Stomach (tissue), 9 donors: Measurements from ENCODE around the gene FBXO38. TPM values are rescaled to one million over a fixed set of nuclear protein-coding genes. Genes with fewer than 3 reads are reported as not detected.

Experiments used
- DNase-seq, 2 donors: peaks; one replicate each; pipeline versions ENCODE4 v3.0.0 to v3.0.0-alpha.2; 2013 to 2019
- H3K27ac ChIP-seq, 5 donors: fragments of 200-600 bp in 4 of 5; sonication (generic) in 4 of 5; one replicate each; pipeline ENCODE4 v1.5.1; 2013 to 2019; ENCODE audit warnings: mild to moderate bottlenecking in 1 of 5, moderate library complexity in 1 of 5
- H3K27me3 ChIP-seq, 3 donors: fragments of 200-600 bp; sonication (generic); one replicate each; pipeline ENCODE4 v1.5.1; 2017 to 2019; ENCODE audit warnings: mixed run types in 1 of 3
- H3K36me3 ChIP-seq, 4 donors: fragments of 200-600 bp; sonication (generic); 1 replicate in 3 of 4; 2 replicates in 1 of 4; pipeline ENCODE4 v1.5.1; 2016 to 2019
- H3K4me1 ChIP-seq, 4 donors: fragments of 200-600 bp; sonication (generic); one replicate each; pipeline ENCODE4 v1.5.1; 2016 to 2019
- H3K4me3 ChIP-seq, 4 donors: fragments of 200-600 bp; sonication (generic) in 3 of 4; one replicate each; pipeline ENCODE4 v1.5.1; 2016 to 2019; ENCODE audit warnings: mild to moderate bottlenecking in 1 of 4
- H3K9me3 ChIP-seq, 4 donors: fragments of 200-600 bp; sonication (generic); one replicate each; pipeline ENCODE4 v1.5.1; 2016 to 2019
- EP300 ChIP-seq: sonication (generic); formaldehyde crosslinking; IDR thresholded peaks from one replicate; pipeline ENCODE4 v1.6.1; 2017; ENCODE audit warnings: antibody characterized with exemption
- POLR2A ChIP-seq, 4 donors: fragments of 450-650 bp; IDR thresholded peaks; one replicate each; pipeline ENCODE4 v1.6.1; 2016; ENCODE audit warnings: antibody characterized with exemption in 4 of 4, control low read depth in 2 of 4, mild to moderate bottlenecking in 1 of 4, moderate library complexity in 1 of 4
- POLR2AphosphoS5 ChIP-seq, 3 donors: sonication (generic); formaldehyde crosslinking; IDR thresholded peaks; one replicate each; pipeline ENCODE4 v1.6.1; 2016; ENCODE audit warnings: antibody characterized with exemption in 3 of 3
- WGBS, 5 donors: extraction: QIAGEN DNeasy Blood & Tissue Kit in 3 of 5; methylation state at CpG; one replicate each; pipeline versions ENCODE4 v1.1.5 to v1.1.7; 2013 to 2018; 5-methylcytosine and 5-hydroxymethylcytosine counted together
- intact Hi-C: fragments of 100-400 bp; cut with DNase I; formaldehyde crosslinking; loops from one replicate; pipeline ENCODE4 v1.15.1; 2023; ENCODE audit warnings: low total_unique reads
- polyA plus RNA-seq, 3 donors: library from polyadenylated mRNA; stranded (reverse); fragments of 200-250 nt; gene quantifications; one replicate each; pipeline ENCODE4 v1.2.3, GENCODE V29; 2013
- total RNA-seq, 5 donors: library from RNA; depleted of rRNA; stranded (reverse); fragments of >200 nt; gene quantifications; one replicate each; pipeline versions ENCODE4 v1.1.0 to v1.2.3, GENCODE V29; 2014 to 2016
- TF ChIP-seq, protein P1 (sequence below), 7 experiments: fragments of 450-650 bp in 4 of 7; fragments of 200-600 bp in 3 of 7; sonication (generic) in 3 of 7; IDR thresholded peaks; one replicate each; pipeline ENCODE4 v1.5.1; 2016 to 2019; ENCODE audit warnings: antibody characterized with exemption in 7 of 7, control low read depth in 2 of 7, mild to moderate bottlenecking in 1 of 7
- donor health status: healthy with polysubstance abuse.
- donor health status: Bipolar disorder and iron deficiency.
- donor health status: healthy.

FBXO38 gene
- total and polyA plus RNA-seq, 8 donors, result 10.7 to 119 (median 16.6) TPM

- DNase-seq, result no peak
- intact Hi-C loops, result loop anchor here (10.0 kb wide), 1 partner anchor 205 kb away; no protein-coding TSS in a partner anchor
Measured at GRCh38 chr5:148379340-148379739, 4.4 kb upstream of the FBXO38 start.

GRCh38 chr5:148381906-148382305, 1.9 kb upstream of the FBXO38 start:
- Histone ChIP-seq H3K27me3 (no peaks in the 10 kb centered on the region), H3K4me1 (peaks cover 20 to 58% (median 39%) of the 10 kb centered on the region in 4 donors), H3K9me3 (peaks cover 0 to 6% (median 0%) of the 10 kb centered on the region in 4 donors), H3K27ac (no peak overlapping the region), H3K4me3 (no peak overlapping the region), H3K36me3 (peaks cover 0 to 11% (median 2%) of the 10 kb centered on the region in 4 donors)
- no peak for DNase-seq
- intact Hi-C loops, result no loop called here
- TF ChIP-seq POLR2A (IDR thresholded peaks at IDR 0.05) (no peak), POLR2AphosphoS5 (IDR thresholded peaks at IDR 0.05) (no peak), EP300 (no peak)
- TF ChIP-seq, protein P1, sequence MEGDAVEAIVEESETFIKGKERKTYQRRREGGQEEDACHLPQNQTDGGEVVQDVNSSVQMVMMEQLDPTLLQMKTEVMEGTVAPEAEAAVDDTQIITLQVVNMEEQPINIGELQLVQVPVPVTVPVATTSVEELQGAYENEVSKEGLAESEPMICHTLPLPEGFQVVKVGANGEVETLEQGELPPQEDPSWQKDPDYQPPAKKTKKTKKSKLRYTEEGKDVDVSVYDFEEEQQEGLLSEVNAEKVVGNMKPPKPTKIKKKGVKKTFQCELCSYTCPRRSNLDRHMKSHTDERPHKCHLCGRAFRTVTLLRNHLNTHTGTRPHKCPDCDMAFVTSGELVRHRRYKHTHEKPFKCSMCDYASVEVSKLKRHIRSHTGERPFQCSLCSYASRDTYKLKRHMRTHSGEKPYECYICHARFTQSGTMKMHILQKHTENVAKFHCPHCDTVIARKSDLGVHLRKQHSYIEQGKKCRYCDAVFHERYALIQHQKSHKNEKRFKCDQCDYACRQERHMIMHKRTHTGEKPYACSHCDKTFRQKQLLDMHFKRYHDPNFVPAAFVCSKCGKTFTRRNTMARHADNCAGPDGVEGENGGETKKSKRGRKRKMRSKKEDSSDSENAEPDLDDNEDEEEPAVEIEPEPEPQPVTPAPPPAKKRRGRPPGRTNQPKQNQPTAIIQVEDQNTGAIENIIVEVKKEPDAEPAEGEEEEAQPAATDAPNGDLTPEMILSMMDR (IDR thresholded peaks at IDR 0.05), result no peak
- 81 to 89% (median 85%) methylated on average over 3 of the region's 3 CpGs for WGBS, 5 donors

More at GRCh38 chr5:148379340-148379739, 4.4 kb upstream of the FBXO38 start:
- Histone ChIP-seq H3K27me3 (no peaks in the 10 kb centered on the region), H3K36me3 (peaks cover 0 to 11% (median 2%) of the 10 kb centered on the region in 4 donors), H3K4me3 (no peak overlapping the region), H3K9me3 (peaks cover 0 to 6% (median 0%) of the 10 kb centered on the region in 4 donors), H3K27ac (peak overlapping the region in 3 of 5 donors; percentile 15 to 43 (median 41)), H3K4me1 (peaks cover 0 to 44% (median 15%) of the 10 kb centered on the region in 4 donors)
- TF ChIP-seq, protein P1 (IDR thresholded peaks at IDR 0.05), result no peak
- TF ChIP-seq POLR2A (IDR thresholded peaks at IDR 0.05) (no peak), EP300 (no peak), POLR2AphosphoS5 (IDR thresholded peaks at IDR 0.05) (no peak)

DNA sequence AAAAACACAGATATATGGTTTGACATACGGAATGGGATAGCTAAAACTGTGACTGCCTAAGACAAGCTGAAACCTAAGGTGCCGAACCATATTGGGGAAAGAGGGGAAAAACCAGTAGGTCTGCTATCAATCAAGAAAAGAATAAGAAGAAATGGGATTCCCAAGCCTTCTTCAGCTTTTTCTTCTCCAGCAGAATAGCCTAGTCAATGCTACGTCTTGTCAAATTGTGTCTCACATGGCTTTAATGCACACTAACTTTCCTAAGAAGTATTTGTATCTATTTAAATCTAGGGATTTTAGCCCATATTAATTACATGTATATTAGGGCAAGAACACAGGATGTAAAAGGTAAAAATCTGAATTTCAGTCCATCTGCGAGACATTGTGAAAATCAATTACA, 797 bp upstream of the FBXO38 start:
- 17 to 42% (median 24%) methylated on average over 4 of the region's 4 CpGs for WGBS, 5 donors

DNA sequence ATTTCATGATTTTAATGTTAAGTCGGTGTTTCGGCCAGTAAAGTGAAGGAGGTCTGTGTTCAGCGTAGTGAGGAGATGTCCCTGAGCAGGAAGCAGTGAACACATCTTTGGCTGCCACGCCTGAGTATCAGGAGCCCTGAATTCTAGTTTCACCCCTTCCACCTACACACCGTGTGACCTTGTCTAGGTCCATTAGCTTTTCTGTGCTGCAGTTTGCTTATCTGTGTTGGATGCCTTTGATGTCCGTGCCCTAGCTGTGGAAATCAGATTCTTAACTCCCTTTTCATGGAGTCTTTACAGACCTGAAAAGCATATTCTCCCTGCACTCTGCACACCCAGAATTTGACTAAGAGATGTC, 601 bp downstream of the FBXO38 start:
- H3K9me3 ChIP-seq, result no peaks in the 10 kb centered on the region
- peaks cover 0 to 10% (median 8%) of the 10 kb centered on the region in 4 donors for H3K36me3 ChIP-seq
- peak overlapping the region; percentile 87 to 97 (median 94) for H3K27ac ChIP-seq
- intact Hi-C loops, result no loop called here
- peak overlapping the region; percentile 66 to 85 (median 83) for H3K4me3 ChIP-seq
- no peaks in the 10 kb centered on the region for H3K27me3 ChIP-seq
- TF ChIP-seq EP300 (no peak), POLR2AphosphoS5 (IDR thresholded peaks at IDR 0.05) (no peak), POLR2A (IDR thresholded peaks at IDR 0.05) (no peak)
- TF ChIP-seq, protein P1 (IDR thresholded peaks at IDR 0.05), result no peak
- DNase-seq, result peak in 1 of 2 donors; percentile 53
- WGBS, 5 donors, result 0 to 2% (median 1%) methylated on average over 6 of the region's 6 CpGs
- peaks cover 32 to 82% (median 60%) of the 10 kb centered on the region in 4 donors for H3K4me1 ChIP-seq

More for the DNA sequence above, 797 bp upstream of the FBXO38 start:
- intact Hi-C loops, result no loop called here
- DNase-seq, result peak in 1 of 2 donors; percentile 26
- Histone ChIP-seq H3K4me3 (peak overlapping the region; percentile 66 to 85 (median 83)), H3K36me3 (peaks cover 0 to 10% (median 8%) of the 10 kb centered on the region in 4 donors), H3K27ac (peak overlapping the region in 4 of 5 donors; percentile 92 to 97 (median 94)), H3K9me3 (peaks cover 0 to 6% (median 0%) of the 10 kb centered on the region in 4 donors), H3K4me1 (peaks cover 25 to 68% (median 50%) of the 10 kb centered on the region in 4 donors), H3K27me3 (no peaks in the 10 kb centered on the region)
- TF ChIP-seq POLR2A (IDR thresholded peaks at IDR 0.05) (no peak), POLR2AphosphoS5 (IDR thresholded peaks at IDR 0.05) (no peak), EP300 (no peak)
- TF ChIP-seq, protein P1 (IDR thresholded peaks at IDR 0.05), result no peak
